ENCODE results near the gene FYB1. TPM values are rescaled to one million over a fixed set of nuclear protein-coding genes. Genes with fewer than 3 reads are reported as not detected.

The FYB1 gene
- total and polyA plus RNA-seq, 2 experiments from 2014 or later = not detected

DNA sequence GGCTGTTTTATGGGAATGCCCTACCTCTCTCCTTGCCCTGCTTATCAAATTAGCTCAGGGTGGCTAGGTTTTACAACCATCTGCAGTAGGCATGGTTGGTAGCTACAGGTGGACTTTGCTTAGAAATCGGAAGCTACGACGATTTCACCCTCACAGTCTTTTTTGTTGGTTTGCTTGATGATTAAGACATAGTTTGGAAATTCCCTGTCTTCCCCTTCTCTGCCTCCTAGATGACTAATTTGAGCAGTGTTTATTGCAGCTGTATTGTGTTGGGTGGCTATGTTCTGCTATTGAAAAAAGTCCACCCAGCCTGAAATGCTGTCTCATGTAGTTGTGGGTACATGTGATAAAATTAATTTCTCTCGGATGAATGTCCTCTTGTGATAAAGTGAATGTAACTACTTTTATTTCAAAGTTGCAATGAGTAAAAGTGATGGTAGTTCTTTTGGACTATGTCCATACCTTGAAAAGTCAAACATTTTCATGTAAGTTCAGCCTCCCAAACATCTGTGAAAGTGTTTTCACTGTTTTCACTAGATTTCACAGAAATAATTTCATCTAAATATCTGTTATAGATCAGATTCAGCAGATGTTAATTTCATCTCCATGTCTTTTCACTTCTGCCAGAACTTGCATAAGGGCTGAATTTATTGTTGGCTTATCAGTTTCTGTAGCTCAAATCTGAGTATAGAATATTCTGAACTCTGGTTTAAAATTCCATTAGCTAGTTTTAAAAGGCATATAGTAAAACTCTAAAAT is 37.3 kb upstream of the FYB1 start (continued):
- TF ChIP-seq, protein P1, sequence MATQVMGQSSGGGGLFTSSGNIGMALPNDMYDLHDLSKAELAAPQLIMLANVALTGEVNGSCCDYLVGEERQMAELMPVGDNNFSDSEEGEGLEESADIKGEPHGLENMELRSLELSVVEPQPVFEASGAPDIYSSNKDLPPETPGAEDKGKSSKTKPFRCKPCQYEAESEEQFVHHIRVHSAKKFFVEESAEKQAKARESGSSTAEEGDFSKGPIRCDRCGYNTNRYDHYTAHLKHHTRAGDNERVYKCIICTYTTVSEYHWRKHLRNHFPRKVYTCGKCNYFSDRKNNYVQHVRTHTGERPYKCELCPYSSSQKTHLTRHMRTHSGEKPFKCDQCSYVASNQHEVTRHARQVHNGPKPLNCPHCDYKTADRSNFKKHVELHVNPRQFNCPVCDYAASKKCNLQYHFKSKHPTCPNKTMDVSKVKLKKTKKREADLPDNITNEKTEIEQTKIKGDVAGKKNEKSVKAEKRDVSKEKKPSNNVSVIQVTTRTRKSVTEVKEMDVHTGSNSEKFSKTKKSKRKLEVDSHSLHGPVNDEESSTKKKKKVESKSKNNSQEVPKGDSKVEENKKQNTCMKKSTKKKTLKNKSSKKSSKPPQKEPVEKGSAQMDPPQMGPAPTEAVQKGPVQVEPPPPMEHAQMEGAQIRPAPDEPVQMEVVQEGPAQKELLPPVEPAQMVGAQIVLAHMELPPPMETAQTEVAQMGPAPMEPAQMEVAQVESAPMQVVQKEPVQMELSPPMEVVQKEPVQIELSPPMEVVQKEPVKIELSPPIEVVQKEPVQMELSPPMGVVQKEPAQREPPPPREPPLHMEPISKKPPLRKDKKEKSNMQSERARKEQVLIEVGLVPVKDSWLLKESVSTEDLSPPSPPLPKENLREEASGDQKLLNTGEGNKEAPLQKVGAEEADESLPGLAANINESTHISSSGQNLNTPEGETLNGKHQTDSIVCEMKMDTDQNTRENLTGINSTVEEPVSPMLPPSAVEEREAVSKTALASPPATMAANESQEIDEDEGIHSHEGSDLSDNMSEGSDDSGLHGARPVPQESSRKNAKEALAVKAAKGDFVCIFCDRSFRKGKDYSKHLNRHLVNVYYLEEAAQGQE (IDR thresholded peaks at IDR 0.05; ENCODE audit: unreplicated experiment) = no peak
- TF ChIP-seq NANOG (IDR thresholded peaks at IDR 0.05; ENCODE audit: borderline replicate concordance) = no peak
- no peak for TF ChIP-seq JUNB (IDR thresholded peaks at IDR 0.05; ENCODE audit: unreplicated experiment)
- no peak for TF ChIP-seq CREB1 (CRISPR knock-in tag; IDR thresholded peaks at IDR 0.05; ENCODE audit: low read depth)
- TF ChIP-seq POLR2AphosphoS5 (IDR thresholded peaks at IDR 0.05; ENCODE audit: low read depth) = no peak
- TF ChIP-seq STAT1 (IDR thresholded peaks at IDR 0.05; ENCODE audit: unreplicated experiment) = no peak

DNA sequence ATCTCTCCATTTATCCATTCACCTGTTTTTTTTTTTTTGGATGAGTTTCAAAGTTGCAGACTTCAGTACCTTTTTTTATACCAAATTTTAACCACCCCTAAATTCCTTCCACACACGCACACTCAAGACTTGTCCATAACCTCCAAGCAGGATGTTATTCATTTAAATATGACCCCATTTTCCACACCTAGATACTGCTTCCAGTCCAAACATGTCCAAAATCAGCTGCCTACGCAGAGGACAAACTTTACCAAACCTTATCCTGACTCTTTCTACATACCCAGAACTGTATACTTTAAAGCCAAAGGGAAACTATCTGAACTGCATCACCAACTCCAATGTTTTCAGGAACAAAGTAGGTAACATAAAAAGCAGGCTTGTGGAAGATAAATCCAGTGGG is 36.0 kb upstream of the FYB1 start:
- no peaks in the 10 kb centered on the region for H3K27me3 Mint-ChIP-seq (ENCODE audit: insufficient read depth, low read depth, poor library complexity)
- no peaks in the 10 kb centered on the region for H3K4me1 ChIP-seq (ENCODE audit: insufficient read depth)
- no peaks in the 10 kb centered on the region for H3K36me3 ChIP-seq (ENCODE audit: insufficient read depth)
- H3K36me3 Mint-ChIP-seq (ENCODE audit: low read depth) = no peaks in the 10 kb centered on the region
- ATAC-seq (no peak), DNase-seq (ENCODE audit: low spot score) (no peak)
- H2AFZ ChIP-seq = no peak overlapping the region
- H3K9me3 Mint-ChIP-seq = no peaks in the 10 kb centered on the region
- no peaks in the 10 kb centered on the region for H3K4me1 Mint-ChIP-seq
- H3K27ac Mint-ChIP-seq = no peak overlapping the region
- no peak overlapping the region for H3K27ac ChIP-seq (ENCODE audit: low read depth)
- no peaks in the 10 kb centered on the region for H3F3A ChIP-seq (replicated peaks; ENCODE audit: low read depth)
- no peaks in the 10 kb centered on the region for H3K9me2 ChIP-seq (ENCODE audit: insufficient read depth)
- no peaks in the 10 kb centered on the region for H4K20me1 ChIP-seq (replicated peaks; ENCODE audit: insufficient read depth)
- H3K79me2 ChIP-seq (replicated peaks; ENCODE audit: insufficient read depth) = no peaks in the 10 kb centered on the region
- H3K27me3 ChIP-seq (ENCODE audit: insufficient read depth) = no peaks in the 10 kb centered on the region
- no peak overlapping the region for H3K4me3 ChIP-seq
- no peak overlapping the region for H3K4me3 Mint-ChIP-seq
- H3K4me2 ChIP-seq = no peak overlapping the region
- no peak for TF ChIP-seq EZH2 (IDR thresholded peaks at IDR 0.05; ENCODE audit: low read depth, unreplicated experiment)
- TF ChIP-seq, protein P1 (IDR thresholded peaks at IDR 0.05; ENCODE audit: unreplicated experiment) = no peak
- TF ChIP-seq ZNF114 (CRISPR knock-in tag; IDR thresholded peaks at IDR 0.05) = no peak
- TF ChIP-seq NANOG (IDR thresholded peaks at IDR 0.05; ENCODE audit: borderline replicate concordance) = no peak
- no peak for TF ChIP-seq STAT1 (IDR thresholded peaks at IDR 0.05; ENCODE audit: unreplicated experiment)
- TF ChIP-seq ZNF331 (CRISPR knock-in tag; IDR thresholded peaks at IDR 0.05; ENCODE audit: low read depth) = no peak
- TF ChIP-seq, protein P2, sequence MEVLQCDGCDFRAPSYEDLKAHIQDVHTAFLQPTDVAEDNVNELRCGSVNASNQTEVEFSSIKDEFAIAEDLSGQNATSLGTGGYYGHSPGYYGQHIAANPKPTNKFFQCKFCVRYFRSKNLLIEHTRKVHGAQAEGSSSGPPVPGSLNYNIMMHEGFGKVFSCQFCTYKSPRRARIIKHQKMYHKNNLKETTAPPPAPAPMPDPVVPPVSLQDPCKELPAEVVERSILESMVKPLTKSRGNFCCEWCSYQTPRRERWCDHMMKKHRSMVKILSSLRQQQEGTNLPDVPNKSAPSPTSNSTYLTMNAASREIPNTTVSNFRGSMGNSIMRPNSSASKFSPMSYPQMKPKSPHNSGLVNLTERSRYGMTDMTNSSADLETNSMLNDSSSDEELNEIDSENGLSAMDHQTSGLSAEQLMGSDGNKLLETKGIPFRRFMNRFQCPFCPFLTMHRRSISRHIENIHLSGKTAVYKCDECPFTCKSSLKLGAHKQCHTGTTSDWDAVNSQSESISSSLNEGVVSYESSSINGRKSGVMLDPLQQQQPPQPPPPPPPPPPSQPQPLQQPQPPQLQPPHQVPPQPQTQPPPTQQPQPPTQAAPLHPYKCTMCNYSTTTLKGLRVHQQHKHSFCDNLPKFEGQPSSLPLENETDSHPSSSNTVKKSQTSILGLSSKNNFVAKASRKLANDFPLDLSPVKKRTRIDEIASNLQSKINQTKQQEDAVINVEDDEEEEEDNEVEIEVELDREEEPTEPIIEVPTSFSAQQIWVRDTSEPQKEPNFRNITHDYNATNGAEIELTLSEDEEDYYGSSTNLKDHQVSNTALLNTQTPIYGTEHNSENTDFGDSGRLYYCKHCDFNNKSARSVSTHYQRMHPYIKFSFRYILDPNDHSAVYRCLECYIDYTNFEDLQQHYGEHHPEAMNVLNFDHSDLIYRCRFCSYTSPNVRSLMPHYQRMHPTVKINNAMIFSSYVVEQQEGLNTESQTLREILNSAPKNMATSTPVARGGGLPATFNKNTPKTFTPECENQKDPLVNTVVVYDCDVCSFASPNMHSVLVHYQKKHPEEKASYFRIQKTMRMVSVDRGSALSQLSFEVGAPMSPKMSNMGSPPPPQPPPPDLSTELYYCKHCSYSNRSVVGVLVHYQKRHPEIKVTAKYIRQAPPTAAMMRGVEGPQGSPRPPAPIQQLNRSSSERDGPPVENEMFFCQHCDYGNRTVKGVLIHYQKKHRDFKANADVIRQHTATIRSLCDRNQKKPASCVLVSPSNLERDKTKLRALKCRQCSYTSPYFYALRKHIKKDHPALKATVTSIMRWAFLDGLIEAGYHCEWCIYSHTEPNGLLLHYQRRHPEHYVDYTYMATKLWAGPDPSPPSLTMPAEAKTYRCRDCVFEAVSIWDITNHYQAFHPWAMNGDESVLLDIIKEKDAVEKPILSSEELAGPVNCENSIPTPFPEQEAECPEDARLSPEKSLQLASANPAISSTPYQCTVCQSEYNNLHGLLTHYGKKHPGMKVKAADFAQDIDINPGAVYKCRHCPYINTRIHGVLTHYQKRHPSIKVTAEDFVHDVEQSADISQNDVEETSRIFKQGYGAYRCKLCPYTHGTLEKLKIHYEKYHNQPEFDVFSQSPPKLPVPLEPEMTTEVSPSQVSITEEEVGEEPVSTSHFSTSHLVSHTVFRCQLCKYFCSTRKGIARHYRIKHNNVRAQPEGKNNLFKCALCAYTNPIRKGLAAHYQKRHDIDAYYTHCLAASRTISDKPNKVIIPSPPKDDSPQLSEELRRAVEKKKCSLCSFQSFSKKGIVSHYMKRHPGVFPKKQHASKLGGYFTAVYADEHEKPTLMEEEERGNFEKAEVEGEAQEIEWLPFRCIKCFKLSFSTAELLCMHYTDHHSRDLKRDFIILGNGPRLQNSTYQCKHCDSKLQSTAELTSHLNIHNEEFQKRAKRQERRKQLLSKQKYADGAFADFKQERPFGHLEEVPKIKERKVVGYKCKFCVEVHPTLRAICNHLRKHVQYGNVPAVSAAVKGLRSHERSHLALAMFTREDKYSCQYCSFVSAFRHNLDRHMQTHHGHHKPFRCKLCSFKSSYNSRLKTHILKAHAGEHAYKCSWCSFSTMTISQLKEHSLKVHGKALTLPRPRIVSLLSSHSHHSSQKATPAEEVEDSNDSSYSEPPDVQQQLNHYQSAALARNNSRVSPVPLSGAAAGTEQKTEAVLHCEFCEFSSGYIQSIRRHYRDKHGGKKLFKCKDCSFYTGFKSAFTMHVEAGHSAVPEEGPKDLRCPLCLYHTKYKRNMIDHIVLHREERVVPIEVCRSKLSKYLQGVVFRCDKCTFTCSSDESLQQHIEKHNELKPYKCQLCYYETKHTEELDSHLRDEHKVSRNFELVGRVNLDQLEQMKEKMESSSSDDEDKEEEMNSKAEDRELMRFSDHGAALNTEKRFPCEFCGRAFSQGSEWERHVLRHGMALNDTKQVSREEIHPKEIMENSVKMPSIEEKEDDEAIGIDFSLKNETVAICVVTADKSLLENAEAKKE (CRISPR knock-in tag; IDR thresholded peaks at IDR 0.05) = no peak

Data from GM23338 (cell line).